HepG2 (cell line): ENCODE data around the gene SS18L1. TPM values are rescaled to one million over a fixed set of nuclear protein-coding genes. Genes with fewer than 3 reads are reported as not detected.

Experiments
- ATAC-seq: fragments of 200-7000 bp; cut with Tn5 transposase; 3 replicates; pipeline ENCODE4 v1.9.1; 2020; ENCODE audit warnings: mild to moderate bottlenecking, moderate library complexity
- BruUV-seq: library from RNA; stranded (reverse); fragments of 400-500 nt; replicated peaks from 2 replicates; lab custom pipeline; 2021; lab: Mats Ljungman, UMichigan
- CTCF ChIA-PET: fragments of 300-600 bp; formaldehyde crosslinking; extraction: SDS; loops from one replicate; lab custom pipeline; 2021; ENCODE audit warnings: low total read pairs, inconsistent platforms, low intra/inter-chr PET ratio; lab: Yijun Ruan, JAX
- POLR2A ChIA-PET: fragments of 350-600 bp; sonication (Branson Sonifier 250); formaldehyde crosslinking; loops from one replicate; lab custom pipeline; 2020; ENCODE audit warnings: antibody characterized with exemption, inconsistent platforms; lab: Yijun Ruan, JAX
- DNase-seq: peaks from one replicate; pipeline ENCODE4 v3.0.0-alpha.2; 2015; ENCODE audit warnings: low spot score
- FAIRE-seq: peaks from 3 replicates; lab custom pipeline; 2011; peaks lifted over from hg19 to GRCh38; lab: Jason Lieb, UNC
- H2AFZ ChIP-seq: one replicate; pipeline ENCODE4 v1.6.1; 2011; ENCODE audit warnings: low read length, inconsistent platforms
- H3K27ac ChIP-seq: fragments of 300-600 bp; 3 replicates; pipeline ENCODE4 v1.8.0; 2011; ENCODE audit warnings: mixed run types, mild to moderate bottlenecking, mixed read lengths, low read length, inconsistent platforms; ENCODE audit not compliant: insufficient read depth; ENCODE audit errors: extremely low read length
- H3K27me3 ChIP-seq, 2 experiments: fragments of 200-600 bp in 1 of 2; 2 replicates in 1 of 2; 3 replicates in 1 of 2; pipeline versions ENCODE4 v1.6.0 to v1.8.0; 2011; ENCODE audit warnings: low read length in 2 of 2, mild to moderate bottlenecking in 2 of 2, moderate library complexity in 2 of 2, inconsistent platforms in 1 of 2; ENCODE audit not compliant: insufficient read depth in 2 of 2, control insufficient read depth in 1 of 2
- H3K36me3 ChIP-seq, 2 experiments: fragments of 200-600 bp in 1 of 2; replicated peaks in 1 of 2; 2 replicates in 1 of 2; 3 replicates in 1 of 2; pipeline versions ENCODE4 v1.5.1 to v1.8.0; 2011; ENCODE audit warnings: low read length in 2 of 2, inconsistent platforms in 1 of 2; ENCODE audit not compliant: insufficient read depth in 2 of 2, control insufficient read depth in 1 of 2
- H3K4me1 ChIP-seq: 2 replicates; pipeline ENCODE4 v1.5.1; 2012; ENCODE audit warnings: low read length, inconsistent platforms; ENCODE audit not compliant: insufficient read depth
- H3K4me2 ChIP-seq: 2 replicates; pipeline ENCODE4 v1.6.0; 2011; ENCODE audit warnings: low read depth, low read length, inconsistent platforms
- H3K4me3 ChIP-seq, 3 experiments: fragments of 200-600 bp in 1 of 3; sonication (generic), shearing (Covaris generic) in 1 of 3; replicated peaks in 1 of 3; 2 replicates each; pipeline ENCODE4 v1.5.1; 2011 to 2016; ENCODE audit warnings: low read length in 3 of 3, inconsistent platforms in 2 of 3, low read depth in 2 of 3, mild to moderate bottlenecking in 2 of 3, control low read depth in 1 of 3, mixed read lengths in 1 of 3; ENCODE audit not compliant: insufficient read depth in 1 of 3
- H3K79me2 ChIP-seq: one replicate; pipeline ENCODE4 v1.6.1; 2011; ENCODE audit warnings: low read length, inconsistent platforms; ENCODE audit not compliant: insufficient read depth
- H3K9ac ChIP-seq: 2 replicates; pipeline ENCODE4 v1.6.0; 2011; ENCODE audit warnings: mild to moderate bottlenecking, low read depth, low read length, inconsistent platforms; ENCODE audit not compliant: insufficient read depth
- H3K9me3 ChIP-seq: 2 replicates; pipeline ENCODE4 v1.5.1; 2012; ENCODE audit warnings: mild to moderate bottlenecking, low read length
- H4K20me1 ChIP-seq: 2 replicates; pipeline ENCODE4 v1.6.0; 2011; ENCODE audit warnings: inconsistent platforms, mild to moderate bottlenecking, low read length, moderate library complexity; ENCODE audit not compliant: insufficient read depth
- DZIP1 ChIP-seq: sonication (generic); formaldehyde crosslinking; IDR thresholded peaks from 2 replicates; pipeline ENCODE4 v1.5.0; 2020; ENCODE audit warnings: mild to moderate bottlenecking, missing genetic modification reagents
- GABPB1 ChIP-seq: IDR thresholded peaks from 2 replicates; pipeline ENCODE4 v1.6.1; 2016; ENCODE audit warnings: mild to moderate bottlenecking, missing genetic modification reagents, moderate library complexity, missing compliant biosample characterization
- HIVEP1 ChIP-seq: sonication (generic); formaldehyde crosslinking; IDR thresholded peaks from 2 replicates; pipeline ENCODE4 v1.4.0; 2020; ENCODE audit warnings: mild to moderate bottlenecking, missing genetic modification reagents
- HMGXB4 ChIP-seq, 2 experiments: sonication (generic) in 1 of 2; formaldehyde crosslinking in 1 of 2; IDR thresholded peaks; 2 replicates each; pipeline versions ENCODE4 v1.4.0 to v1.6.1; 2018 to 2020; ENCODE audit warnings: missing genetic modification reagents in 2 of 2, borderline replicate concordance in 1 of 2, low read depth in 1 of 2, mild to moderate bottlenecking in 1 of 2, missing biosample characterization in 1 of 2
- KDM2A ChIP-seq: sonication (generic); formaldehyde crosslinking; IDR thresholded peaks from 2 replicates; pipeline ENCODE4 v1.4.0; 2020; ENCODE audit warnings: low read depth, missing genetic modification reagents, borderline replicate concordance
- LCORL ChIP-seq, 2 experiments: fragments of 450-650 bp in 1 of 2; sonication (generic) in 1 of 2; formaldehyde crosslinking in 1 of 2; IDR thresholded peaks; 2 replicates each; pipeline versions ENCODE4 v1.5.0 to v1.6.1; 2017 to 2020; ENCODE audit warnings: antibody characterized with exemption in 1 of 2, missing genetic modification reagents in 1 of 2
- PRDM10 ChIP-seq: sonication (generic); formaldehyde crosslinking; IDR thresholded peaks from 2 replicates; pipeline ENCODE4 v1.4.0; 2020; ENCODE audit warnings: low read depth, missing genetic modification reagents
- ZNF589 ChIP-seq: sonication (generic); formaldehyde crosslinking; conservative IDR thresholded peaks from 2 replicates; pipeline ENCODE4 v1.8.0; 2022; ENCODE audit warnings: mild to moderate bottlenecking, moderate library complexity, missing genetic modification reagents
- ZNF629 ChIP-seq: sonication (generic); formaldehyde crosslinking; conservative IDR thresholded peaks from 2 replicates; pipeline ENCODE4 v1.5.0; 2020; ENCODE audit warnings: missing genetic modification reagents
- ZNF768 ChIP-seq: sonication (generic); formaldehyde crosslinking; IDR thresholded peaks from 2 replicates; pipeline ENCODE4 v1.4.0; 2020; ENCODE audit warnings: missing genetic modification reagents
- WGBS: methylation state at CpG from one replicate; pipeline ENCODE4 v1.1.6; 2017; ENCODE audit warnings: low lambda C conversion rate; 5-methylcytosine and 5-hydroxymethylcytosine counted together
- in situ Hi-C: cut with HindIII; loops from 2 replicates; pipeline ENCODE4 v1.10.0; 2017; ENCODE audit warnings: low pct_unique_long_range_greater_than_20kb; ENCODE audit not compliant: extremely low pct_ligation_motif_present
- intact Hi-C: fragments of 100-400 bp; cut with micrococcal nuclease; formaldehyde crosslinking; loops from one replicate; pipeline ENCODE4 v1.10.0; 2022; ENCODE audit not compliant: unreplicated experiment
- polyA plus RNA-seq, 8 experiments: library from polyadenylated mRNA; depleted of rRNA in 3 of 8; stranded (reverse) in 7 of 8; unstranded in 1 of 8; fragments of >200 nt; fragmentation: Illumina TruSeq in 4 of 8; extraction: Trizol in 4 of 8; gene quantifications; 2 replicates each; pipeline versions ENCODE4 v1.2.1 to v1.2.3, GENCODE V29; 2011 to 2016; ENCODE audit warnings: low read depth in 4 of 8, missing spikeins in 1 of 8, mixed read lengths in 1 of 8; ENCODE audit not compliant: insufficient read depth in 1 of 8
- total RNA-seq, 5 experiments: library from RNA; depleted of rRNA; stranded (reverse); fragments of >200 nt; fragmentation: Illumina TruSeq; extraction: Trizol; gene quantifications; 2 replicates each; pipeline ENCODE4 v1.2.3, GENCODE V29; 2016; ENCODE audit warnings: low read depth in 1 of 5

SS18L1 gene
- total and polyA plus RNA-seq, 2 of the 13 experiments (the other 11 are each of a cell fraction or from before 2014, with no cell fraction given) = 17.8 to 27.6 TPM

GRCh38 chr20:62210496-62210855 lies 66.9 kb downstream of the SS18L1 start:
- no peak overlapping the region for H3K9ac ChIP-seq
- CTCF ChIA-PET = interaction anchor here (1.6 kb wide), 1 partner anchor 199 kb away, joined by 3 read pairs; no protein-coding TSS in a partner anchor
- DNase-seq (no peak), FAIRE-seq (no peak), ATAC-seq (peak; percentile 19)
- H4K20me1 ChIP-seq = no peaks in the 10 kb centered on the region; the same call in 1 of the 2 replicates
- peaks cover 32 to 51% of the 10 kb centered on the region in 2 experiments for H3K27me3 ChIP-seq
- in situ Hi-C loops = no loop called here
- no peaks in the 10 kb centered on the region for H3K79me2 ChIP-seq
- H2AFZ ChIP-seq = no peak overlapping the region
- H3K9me3 ChIP-seq = no peaks in the 10 kb centered on the region
- H3K36me3 ChIP-seq = no peaks in the 10 kb centered on the region
- intact Hi-C loops = no loop called here
- TF ChIP-seq DZIP1 (CRISPR knock-in tag) (no peak), HIVEP1 (CRISPR knock-in tag) (0 out of 2 replicates have a peak, but pooled peaks have one; percentile 28), LCORL (IDR thresholded peaks at IDR 0.05) (no peak), LCORL (CRISPR knock-in tag; IDR thresholded peaks at IDR 0.05) (peak; percentile 5; the same call in 1 of the 2 replicates), KDM2A (peak; percentile 37; the same call in 1 of the 2 replicates), ZNF768 (peak; percentile 8; the same call in 1 of the 2 replicates), ZNF629 (CRISPR knock-in tag) (0 out of 2 replicates have a peak, but pooled peaks have one; percentile 43), ZNF589 (no peak), PRDM10 (no peak), GABPB1 (CRISPR knock-in tag) (peak; percentile 19; the same call in 1 of the 2 replicates), HMGXB4 (CRISPR knock-in tag; IDR thresholded peaks at IDR 0.05; ENCODE audit: borderline replicate concordance in 1 of 2, low read depth in 1 of 2) (0 out of 4 replicates have a peak, but pooled peaks of 1 of the 2 experiments have one; percentile 14)
- POLR2A ChIA-PET = no interaction called here
- no TSS peak for BruUV-seq
- peaks cover 18% of the 10 kb centered on the region for H3K4me1 ChIP-seq
- H3K4me2 ChIP-seq = peak overlapping the region; percentile 53; the same call in 1 of the 2 replicates
- peak overlapping the region in 1 of 3 experiments; percentile 21; a peak in 1 of 6 replicates for H3K4me3 ChIP-seq
- WGBS = 26% methylated on average over 19 of the region's 21 CpGs
- H3K27ac ChIP-seq = no peak overlapping the region
